OCI-LY7 (cell line): ENCODE data around the gene MYBPC1. TPM values are rescaled to one million over a fixed set of nuclear protein-coding genes. Genes with fewer than 3 reads are reported as not detected.

ENCODE experiments used
- BruUV-seq: library from RNA; stranded (reverse); fragments of 400-500 nt; replicated peaks from 2 replicates; lab custom pipeline; 2021; lab: Mats Ljungman, UMichigan
- CTCF ChIA-PET: fragments of 300-600 bp; sonication (Branson Sonifier 250); formaldehyde crosslinking; loops from one replicate; lab custom pipeline; 2022; ENCODE audit warnings: antibody characterized with exemption; ENCODE audit not compliant: unreplicated experiment; lab: Charles Lee
- POLR2A ChIA-PET: fragments of 300-600 bp; sonication (Branson Sonifier 250); formaldehyde crosslinking; loops from one replicate; lab custom pipeline; 2022; ENCODE audit warnings: antibody characterized with exemption; lab: Charles Lee
- DNase-seq: peaks from one replicate; pipeline ENCODE4 v3.0.0-alpha.2; 2015; ENCODE audit warnings: low spot score
- H2AFZ ChIP-seq: fragments of 200-600 bp; sonication (generic), shearing (Covaris generic); 2 replicates; pipeline ENCODE4 v1.6.1; 2014; ENCODE audit warnings: mild to moderate bottlenecking, antibody characterized with exemption, low read length, moderate library complexity
- H3K27ac ChIP-seq: fragments of 200-600 bp; sonication (generic); 2 replicates; pipeline ENCODE4 v1.5.1; 2014; ENCODE audit warnings: mixed run types, low read depth, mild to moderate bottlenecking, moderate library complexity, low read length, inconsistent platforms; ENCODE audit not compliant: poor library complexity, severe bottlenecking
- H3K36me3 ChIP-seq: fragments of 200-600 bp; sonication (generic); 2 replicates; pipeline ENCODE4 v1.6.1; 2014; ENCODE audit warnings: mild to moderate bottlenecking, antibody characterized with exemption, low read length, moderate library complexity, mixed read lengths; ENCODE audit not compliant: insufficient read depth
- H3K4me1 ChIP-seq: fragments of 200-600 bp; sonication (generic); 2 replicates; pipeline ENCODE4 v1.5.1; 2014; ENCODE audit warnings: mild to moderate bottlenecking, low read length; ENCODE audit not compliant: insufficient read depth, poor library complexity, severe bottlenecking
- H3K4me2 ChIP-seq: fragments of 200-600 bp; sonication (generic); 2 replicates; pipeline ENCODE4 v1.6.1; 2014; ENCODE audit warnings: mild to moderate bottlenecking, low read length
- H3K4me3 ChIP-seq: fragments of 200-600 bp; sonication (generic); 2 replicates; pipeline ENCODE4 v1.5.1; 2014; ENCODE audit warnings: mild to moderate bottlenecking, low read depth, low read length; ENCODE audit not compliant: poor library complexity, severe bottlenecking
- H3K79me2 ChIP-seq: fragments of 200-600 bp; sonication (generic); 2 replicates; pipeline ENCODE4 v1.6.1; 2016; ENCODE audit warnings: low read depth, mild to moderate bottlenecking, low read length, moderate library complexity, mixed read lengths; ENCODE audit not compliant: insufficient read depth
- H3K9me2 ChIP-seq: fragments of 200-600 bp; sonication (generic); 2 replicates; pipeline ENCODE4 v1.6.1; 2016; ENCODE audit warnings: mild to moderate bottlenecking, low read length, mixed read lengths; ENCODE audit not compliant: insufficient read depth
- H3K9me3 ChIP-seq: fragments of 200-600 bp; sonication (generic); 2 replicates; pipeline ENCODE4 v1.6.1; 2014; ENCODE audit warnings: mild to moderate bottlenecking, mixed run types, low read length, mixed read lengths
- H4K20me1 ChIP-seq: fragments of 200-600 bp; sonication (generic); 2 replicates; pipeline ENCODE4 v1.6.1; 2014; ENCODE audit warnings: mild to moderate bottlenecking, antibody characterized with exemption, low read length, moderate library complexity, mixed read lengths; ENCODE audit not compliant: insufficient read depth
- CTCF ChIP-seq: fragments of 200-600 bp; sonication (generic); conservative IDR thresholded peaks from 2 replicates; pipeline ENCODE4 v1.5.1; 2014; ENCODE audit warnings: mild to moderate bottlenecking, antibody characterized with exemption, low read length, moderate library complexity, mixed read lengths
- EZH2phosphoT487 ChIP-seq: fragments of 200-600 bp; sonication (generic); IDR thresholded peaks from 2 replicates; pipeline ENCODE4 v1.6.1; 2018; ENCODE audit warnings: low read depth, borderline replicate concordance, mild to moderate bottlenecking, mixed run types, antibody characterized with exemption, low read length, moderate library complexity, mixed read lengths
- intact Hi-C: fragments of 100-400 bp; cut with micrococcal nuclease; formaldehyde crosslinking; loops from one replicate; pipeline ENCODE4 v1.10.0; 2022; ENCODE audit not compliant: unreplicated experiment
- total RNA-seq, 2 experiments: library from RNA; depleted of rRNA in 1 of 2; stranded (reverse); fragments of >200 nt in 1 of 2; shearing (Covaris generic) in 1 of 2; gene quantifications; 2 replicates each; pipeline ENCODE4 v1.2.3, GENCODE V29; 2014 to 2022

MYBPC1 gene
- total RNA-seq, 2 experiments from 2014 or later = not detected

DNA sequence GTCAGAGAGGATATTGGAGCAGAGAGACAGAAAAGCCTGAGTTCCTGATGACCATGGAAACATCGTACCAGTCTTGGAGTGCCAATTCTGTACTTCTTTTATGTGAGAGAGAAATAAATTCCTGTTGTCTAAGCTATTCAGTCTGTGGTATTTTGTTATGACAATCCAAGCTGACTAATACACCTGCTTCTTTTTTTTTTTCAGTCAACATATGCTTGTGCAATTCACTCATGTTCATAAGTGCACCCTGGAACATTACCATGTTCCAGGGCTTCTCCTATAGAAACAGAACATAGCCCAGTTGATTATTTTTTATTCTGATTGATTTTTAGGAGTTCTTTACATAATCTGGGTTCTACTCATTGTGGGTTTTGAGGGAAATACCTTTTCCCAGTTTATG lies 100.9 kb downstream of the MYBPC1 start:
- intact Hi-C loops = loop anchor here (2.0 to 5.0 kb wide), 2 partner anchors 25 to 137 kb away; partner anchors contain the start of gene GNPTAB
- Histone ChIP-seq H3K4me3 (no peak overlapping the region), H3K36me3 (no peaks in the 10 kb centered on the region; the same call in 1 of the 2 replicates), H4K20me1 (no peaks in the 10 kb centered on the region), H3K27ac (no peak overlapping the region), H3K9me3 (peaks cover 6% of the 10 kb centered on the region; the same call in 1 of the 2 replicates), H3K9me2 (no peaks in the 10 kb centered on the region), H3K4me2 (no peak overlapping the region), H3K4me1 (peaks cover 48% of the 10 kb centered on the region), H2AFZ (peak overlapping the region; percentile 97; the same call in 1 of the 2 replicates), H3K79me2 (peaks cover 16% of the 10 kb centered on the region; the same call in 1 of the 2 replicates)
- ChIA-PET CTCF (no interaction called here), POLR2A (no interaction called here)
- no peak for DNase-seq
- no TSS peak for BruUV-seq
- TF ChIP-seq EZH2phosphoT487 = no peak
- TF ChIP-seq CTCF = no peak

DNA sequence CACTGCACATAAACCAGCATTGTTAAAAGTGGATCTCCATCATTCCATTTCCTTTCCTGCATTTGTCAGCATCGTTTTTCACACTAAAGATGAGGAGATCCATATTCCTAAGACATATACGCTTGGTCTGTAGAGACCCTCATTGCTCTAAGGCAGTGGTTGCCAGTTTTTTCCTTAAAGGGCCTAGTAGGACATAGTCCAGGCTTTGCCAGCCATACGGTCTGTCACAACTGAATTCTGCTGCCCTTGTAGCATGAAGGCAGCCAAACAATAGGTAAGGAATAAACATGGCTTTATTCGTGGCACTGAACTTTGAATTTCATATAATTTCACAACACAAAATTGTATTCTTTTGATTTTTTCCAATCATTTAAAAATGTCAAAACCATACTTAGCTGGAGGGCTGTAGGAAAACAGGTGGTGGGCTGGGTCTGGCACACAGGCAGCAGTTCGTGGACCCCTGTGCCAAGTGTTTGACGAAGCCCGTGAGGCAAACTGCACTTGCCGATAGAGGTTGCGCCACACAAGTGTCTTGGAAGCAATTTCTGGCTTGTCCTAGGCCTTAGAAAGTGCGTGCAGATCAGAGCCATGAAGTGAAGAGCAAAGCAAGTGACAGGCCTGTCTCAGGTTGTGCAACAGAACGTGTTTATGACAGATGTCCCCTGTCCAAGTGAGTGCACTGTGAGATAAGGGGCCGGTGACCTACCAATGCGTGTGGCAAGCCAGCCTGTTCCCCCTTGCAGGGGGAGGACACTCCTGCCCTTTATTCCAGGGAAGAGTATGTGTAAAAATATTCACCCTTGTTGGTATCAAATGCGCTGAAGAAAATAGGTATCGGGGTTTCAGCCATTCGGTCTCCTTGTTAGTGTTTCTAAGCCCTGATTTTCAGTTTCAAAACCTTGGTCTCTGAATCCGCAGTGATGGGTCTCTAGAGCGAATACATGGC lies 101.8 kb downstream of the MYBPC1 start:
- Histone ChIP-seq H3K36me3 (no peaks in the 10 kb centered on the region; the same call in 1 of the 2 replicates), H3K4me3 (peak overlapping the region; percentile 80), H3K4me2 (peak overlapping the region; percentile 97), H3K79me2 (peaks cover 16% of the 10 kb centered on the region; the same call in 1 of the 2 replicates), H3K27ac (peak overlapping the region; percentile 41), H3K4me1 (peaks cover 45% of the 10 kb centered on the region), H4K20me1 (no peaks in the 10 kb centered on the region; the same call in 1 of the 2 replicates), H2AFZ (peak overlapping the region; percentile 97), H3K9me3 (peaks cover 6% of the 10 kb centered on the region; the same call in 1 of the 2 replicates), H3K9me2 (no peaks in the 10 kb centered on the region)
- POLR2A ChIA-PET = interaction anchor here (0.6 kb wide), 1 partner anchor 56 kb away, joined by 3 read pairs; no protein-coding TSS in a partner anchor
- peak; percentile 31 for DNase-seq
- intact Hi-C loops = loop anchor here (2.0 to 5.0 kb wide), 2 partner anchors 26 to 136 kb away; partner anchors contain the start of gene GNPTAB
- CTCF ChIA-PET = no interaction called here
- TF ChIP-seq EZH2phosphoT487 (no peak), CTCF (no peak)
- BruUV-seq = no TSS peak
